T-helper 2 cell (primary cell): ENCODE data around the gene GP1BB.
"Not testable (repeated sequence)": the region's sequence is repeated elsewhere in the genome, so short reads cannot be mapped to it uniquely, and the experiment has no call there.

Source experiments
- DNase-seq, 5 experiments: peaks; one replicate each; pipeline versions ENCODE4 v3.0.0 to v3.0.0-alpha.2; 2012 to 2022

Gene GP1BB

GRCh38 chr22:19693981-19694670 lies 29.2 kb upstream of the GP1BB start:
- no peak for DNase-seq

GRCh38 chr22:19694696-19695095 lies 28.6 kb upstream of the GP1BB start:
- DNase-seq = no peak

- no peak for DNase-seq
Measured at GRCh38 chr22:19696504-19697276, 26.6 kb upstream of the GP1BB start.

GRCh38 chr22:19697871-19698270 lies 25.5 kb upstream of the GP1BB start:
- DNase-seq = not testable (repeated sequence)

- no peak for DNase-seq
Measured at GRCh38 chr22:19700790-19701419, 22.4 kb upstream of the GP1BB start.

GRCh38 chr22:19701420-19702145 lies 21.8 kb upstream of the GP1BB start:
- DNase-seq = no peak

GRCh38 chr22:19703869-19704268 lies 19.5 kb upstream of the GP1BB start:
- DNase-seq = no peak

- no peak for DNase-seq
Measured at GRCh38 chr22:19704355-19705015, 18.9 kb upstream of the GP1BB start.

- no peak for DNase-seq
Measured at GRCh38 chr22:19705181-19705934, 18.0 kb upstream of the GP1BB start.

- DNase-seq = no peak
Measured at GRCh38 chr22:19706661-19707151, 16.6 kb upstream of the GP1BB start.

- DNase-seq = no peak
Measured at GRCh38 chr22:19707347-19708290, 15.7 kb upstream of the GP1BB start.

GRCh38 chr22:19708321-19709011 lies 14.9 kb upstream of the GP1BB start:
- DNase-seq = no peak

GRCh38 chr22:19709063-19709769 lies 14.1 kb upstream of the GP1BB start:
- DNase-seq = no peak

GRCh38 chr22:19710020-19710768 lies 13.1 kb upstream of the GP1BB start:
- DNase-seq = no peak

- DNase-seq = no peak
Measured at GRCh38 chr22:19710769-19711106, 12.6 kb upstream of the GP1BB start.

- DNase-seq = no peak
Measured at GRCh38 chr22:19713245-19713644, 10.1 kb upstream of the GP1BB start.

GRCh38 chr22:19713650-19714311 lies 9.6 kb upstream of the GP1BB start:
- no peak for DNase-seq
